ENCODE data around the gene ST7. TPM values are rescaled to one million over a fixed set of nuclear protein-coding genes. Genes with fewer than 3 reads are reported as not detected.

ST7 gene
- total and polyA plus RNA-seq, 2 donors (not counting 3 experiments of a cell fraction or from before 2014, with no cell fraction given), result 18.6 to 24.9 TPM

- dilution Hi-C loops (cut with MboI; ENCODE audit: extremely low pct_ligation_motif_present, low sequenced_read_pairs), result no loop called here
- no peak for TF ChIP-seq MYC (IDR thresholded peaks at IDR 0.05; ENCODE audit: low read depth, low read length)
- TF ChIP-seq JUN (IDR thresholded peaks at IDR 0.05; ENCODE audit: borderline replicate concordance, insufficient read depth, insufficient read length, low read depth), result no peak
- no peak for TF ChIP-seq POLR2A (IDR thresholded peaks at IDR 0.05; ENCODE audit: low read depth, low read length)
- TF ChIP-seq CTCF (IDR thresholded peaks at IDR 0.05; ENCODE audit: extremely low read depth in 1 of 2, insufficient read depth in 1 of 2, low read depth in 1 of 2, low read length in 2 of 2), result no peak
- no peak for DNase-seq (ENCODE audit: low read depth, low spot score)
- CTCF ChIA-PET, result interaction anchor here (2.6 kb wide), 1 partner anchor 103 kb away, joined by 6 read pairs; no protein-coding TSS in a partner anchor
- H4K20me1 ChIP-seq (replicated peaks; ENCODE audit: control insufficient read depth, extremely low read depth, insufficient read depth, low read length), result no peaks in the 10 kb centered on the region
- H3K27ac ChIP-seq (ENCODE audit: insufficient read depth, low read depth, low read length), result no peak overlapping the region
- H2AFZ ChIP-seq (ENCODE audit: low read depth, low read length), result no peak overlapping the region
- no peak for FAIRE-seq
- H3K27me3 ChIP-seq (ENCODE audit: control insufficient read depth in 2 of 2, insufficient read depth in 2 of 2, low read length in 2 of 2), result no peaks in the 10 kb centered on the region
- H3K9me1 ChIP-seq (replicated peaks; ENCODE audit: control insufficient read depth, extremely low read depth, insufficient read depth, low read length), result no peaks in the 10 kb centered on the region
- no TSS peak for BruUV-seq (replicated peaks)
- H3K36me3 ChIP-seq (ENCODE audit: control insufficient read depth in 2 of 2, extremely low read depth in 1 of 2, insufficient read depth in 2 of 2, low read length in 2 of 2), result no peaks in the 10 kb centered on the region
- H3K9ac ChIP-seq (replicated peaks; ENCODE audit: extremely low read depth, insufficient read depth, low read length), result no peak overlapping the region
- H3K4me1 ChIP-seq (ENCODE audit: control insufficient read depth, extremely low read depth, insufficient read depth, low read length), result peaks cover 7% of the 10 kb centered on the region
- intact Hi-C loops (cut with micrococcal nuclease), result no loop called here
- no peak overlapping the region for H3K4me3 ChIP-seq (replicated peaks in 1 of 3; ENCODE audit: insufficient read depth in 1 of 3, low read depth in 1 of 3, low read length in 3 of 3)
- no peaks in the 10 kb centered on the region for H3K9me3 ChIP-seq (replicated peaks; ENCODE audit: control insufficient read depth, insufficient read depth, low read length)
- POLR2A ChIA-PET, result no interaction called here
- H3K4me2 ChIP-seq (ENCODE audit: insufficient read depth, low read length), result no peak overlapping the region
- H3K79me2 ChIP-seq (ENCODE audit: control insufficient read depth, insufficient read depth, low read length), result no peaks in the 10 kb centered on the region
Measured at GRCh38 chr7:117091721-117092120, 138.4 kb downstream of the ST7 start.

- Histone ChIP-seq H3K4me1 (ENCODE audit: control insufficient read depth, extremely low read depth, insufficient read depth, low read length) (peaks cover 4% of the 10 kb centered on the region), H3K9ac (replicated peaks; ENCODE audit: extremely low read depth, insufficient read depth, low read length) (no peak overlapping the region), H2AFZ (ENCODE audit: low read depth, low read length) (no peak overlapping the region), H3K27ac (ENCODE audit: insufficient read depth, low read depth, low read length) (no peak overlapping the region), H3K4me3 (replicated peaks in 1 of 3; ENCODE audit: insufficient read depth in 1 of 3, low read depth in 1 of 3, low read length in 3 of 3) (no peak overlapping the region), H4K20me1 (replicated peaks; ENCODE audit: control insufficient read depth, extremely low read depth, insufficient read depth, low read length) (no peaks in the 10 kb centered on the region), H3K9me3 (replicated peaks; ENCODE audit: control insufficient read depth, insufficient read depth, low read length) (no peaks in the 10 kb centered on the region), H3K4me2 (ENCODE audit: insufficient read depth, low read length) (no peak overlapping the region), H3K27me3 (ENCODE audit: control insufficient read depth in 2 of 2, insufficient read depth in 2 of 2, low read length in 2 of 2) (no peaks in the 10 kb centered on the region), H3K9me1 (replicated peaks; ENCODE audit: control insufficient read depth, extremely low read depth, insufficient read depth, low read length) (no peaks in the 10 kb centered on the region), H3K36me3 (ENCODE audit: control insufficient read depth in 2 of 2, extremely low read depth in 1 of 2, insufficient read depth in 2 of 2, low read length in 2 of 2) (no peaks in the 10 kb centered on the region), H3K79me2 (ENCODE audit: control insufficient read depth, insufficient read depth, low read length) (no peaks in the 10 kb centered on the region)
- TF ChIP-seq FOS (IDR thresholded peaks at IDR 0.05; ENCODE audit: borderline replicate concordance, insufficient read depth, low read length), result no peak
- TF ChIP-seq EZH2 (IDR thresholded peaks at IDR 0.05; ENCODE audit: borderline replicate concordance, low read depth, low read length, severe bottlenecking), result no peak
- TF ChIP-seq POLR2AphosphoS5 (IDR thresholded peaks at IDR 0.05; ENCODE audit: insufficient read depth, low read depth, low read length), result no peak
- no peak for TF ChIP-seq POLR2A (IDR thresholded peaks at IDR 0.05; ENCODE audit: low read depth, low read length)
- TF ChIP-seq, protein P1, sequence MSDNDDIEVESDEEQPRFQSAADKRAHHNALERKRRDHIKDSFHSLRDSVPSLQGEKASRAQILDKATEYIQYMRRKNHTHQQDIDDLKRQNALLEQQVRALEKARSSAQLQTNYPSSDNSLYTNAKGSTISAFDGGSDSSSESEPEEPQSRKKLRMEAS (IDR thresholded peaks at IDR 0.05; ENCODE audit: insufficient read depth, insufficient read length), result no peak
- TF ChIP-seq JUN (IDR thresholded peaks at IDR 0.05; ENCODE audit: borderline replicate concordance, insufficient read depth, insufficient read length, low read depth), result no peak
- TF ChIP-seq MYC (IDR thresholded peaks at IDR 0.05; ENCODE audit: low read depth, low read length), result no peak
- TF ChIP-seq CTCF (IDR thresholded peaks at IDR 0.05; ENCODE audit: extremely low read depth in 1 of 2, insufficient read depth in 1 of 2, low read depth in 1 of 2, low read length in 2 of 2), result no peak
- no peak for TF ChIP-seq GATA2 (IDR thresholded peaks at IDR 0.05; ENCODE audit: insufficient read depth, insufficient read length, low read depth, low read length)
- intact Hi-C loops (cut with micrococcal nuclease) (no loop called here), dilution Hi-C loops (cut with MboI; ENCODE audit: extremely low pct_ligation_motif_present, low sequenced_read_pairs) (no loop called here)
- FAIRE-seq, result no peak
- DNase-seq (ENCODE audit: low read depth, low spot score), result no peak
- CTCF ChIA-PET, result interaction anchor here (0.7 to 2.6 kb wide), 2 partner anchors 56 to 104 kb away, joined by 5 to 6 read pairs; no protein-coding TSS in a partner anchor
- POLR2A ChIA-PET, result interaction anchor here (0.6 kb wide), 1 partner anchor 11 kb away, joined by 3 read pairs; no protein-coding TSS in a partner anchor
- BruUV-seq (replicated peaks), result no TSS peak
Measured at GRCh38 chr7:117092785-117093184, 139.5 kb downstream of the ST7 start.

Data from endothelial cell of umbilical vein (primary cell).